GM23338 (cell line): ENCODE data around the gene SBF2. TPM values are rescaled to one million over a fixed set of nuclear protein-coding genes. Genes with fewer than 3 reads are reported as not detected.

Experiments
- ATAC-seq: fragments of 200-7000 bp; cut with Tn5 transposase; 3 replicates; pipeline ENCODE4 v1.9.1; 2020
- DNase-seq: peaks from one replicate; pipeline ENCODE4 v3.0.0-alpha.2; 2015; ENCODE audit warnings: low spot score
- H2AFZ ChIP-seq: fragments of 200-600 bp; sonication (generic); 2 replicates; pipeline ENCODE4 v1.8.0; 2016; ENCODE audit warnings: antibody characterized with exemption, mild to moderate bottlenecking, moderate library complexity
- H3F3A ChIP-seq: fragments of 200-600 bp; sonication (generic); replicated peaks from 2 replicates; pipeline ENCODE4 v1.8.0; 2017; ENCODE audit warnings: antibody characterized with exemption, mixed run types, low read depth
- H3K27ac ChIP-seq: fragments of 200-600 bp; sonication (generic); 2 replicates; pipeline ENCODE4 v1.6.1; 2016; ENCODE audit warnings: low read depth
- H3K27me3 ChIP-seq: fragments of 200-600 bp; sonication (generic); 2 replicates; pipeline ENCODE4 v1.8.0; 2016; ENCODE audit warnings: mild to moderate bottlenecking, mixed run types, moderate library complexity; ENCODE audit not compliant: insufficient read depth
- H3K36me3 ChIP-seq: fragments of 200-600 bp; sonication (generic); 2 replicates; pipeline ENCODE4 v1.8.0; 2016; ENCODE audit warnings: mild to moderate bottlenecking; ENCODE audit not compliant: insufficient read depth
- H3K4me1 ChIP-seq: fragments of 200-600 bp; sonication (generic); 2 replicates; pipeline ENCODE4 v1.8.0; 2016; ENCODE audit warnings: mild to moderate bottlenecking, moderate library complexity; ENCODE audit not compliant: insufficient read depth
- H3K4me2 ChIP-seq: fragments of 200-600 bp; sonication (generic); 2 replicates; pipeline ENCODE4 v1.7.1; 2017; ENCODE audit warnings: mixed run types
- H3K4me3 ChIP-seq: fragments of 200-600 bp; sonication (generic); 2 replicates; pipeline ENCODE4 v1.6.1; 2016; ENCODE audit warnings: mixed run types
- H3K79me2 ChIP-seq: fragments of 200-600 bp; sonication (generic); replicated peaks from 2 replicates; pipeline ENCODE4 v1.8.0; 2017; ENCODE audit warnings: mild to moderate bottlenecking; ENCODE audit not compliant: insufficient read depth
- H3K9me2 ChIP-seq: fragments of 200-600 bp; sonication (generic); 2 replicates; pipeline ENCODE4 v1.8.0; 2017; ENCODE audit not compliant: insufficient read depth
- H4K20me1 ChIP-seq: fragments of 200-600 bp; sonication (generic); replicated peaks from 2 replicates; pipeline ENCODE4 v1.8.0; 2017; ENCODE audit warnings: mild to moderate bottlenecking; ENCODE audit not compliant: insufficient read depth
- H3K27ac Mint-ChIP-seq: 2 replicates; pipeline ENCODE4 v1.8.0; 2020; ENCODE audit warnings: inconsistent platforms, mild to moderate bottlenecking, moderate library complexity, mixed read lengths
- H3K27me3 Mint-ChIP-seq: 3 replicates; pipeline ENCODE4 v1.8.0; 2022; ENCODE audit warnings: low read depth, mild to moderate bottlenecking, moderate library complexity, mixed read lengths, inconsistent platforms; ENCODE audit not compliant: insufficient read depth, poor library complexity
- H3K36me3 Mint-ChIP-seq: 3 replicates; pipeline ENCODE4 v1.8.0; 2021; ENCODE audit warnings: low read depth, mild to moderate bottlenecking, inconsistent platforms, moderate library complexity, mixed read lengths
- H3K4me1 Mint-ChIP-seq: 3 replicates; pipeline ENCODE4 v1.8.0; 2020; ENCODE audit warnings: mild to moderate bottlenecking, inconsistent platforms, mixed read lengths
- H3K4me3 Mint-ChIP-seq: 3 replicates; pipeline ENCODE4 v1.8.0; 2021; ENCODE audit warnings: moderate library complexity, mild to moderate bottlenecking, inconsistent platforms, mixed read lengths
- H3K9me3 Mint-ChIP-seq: 3 replicates; pipeline ENCODE4 v1.8.0; 2020; ENCODE audit warnings: moderate library complexity, mild to moderate bottlenecking, inconsistent platforms, mixed read lengths
- CREB1 ChIP-seq: fragments of 250-450 bp; sonication (Bioruptor Pico); IDR thresholded peaks from 2 replicates; pipeline ENCODE4 v1.5.0; 2020; ENCODE audit warnings: low read depth, mild to moderate bottlenecking, moderate library complexity
- EZH2 ChIP-seq: fragments of 200-600 bp; sonication (generic); IDR thresholded peaks from one replicate; pipeline ENCODE4 v1.8.0; 2017; ENCODE audit warnings: antibody characterized with exemption, mild to moderate bottlenecking, low read depth; ENCODE audit not compliant: unreplicated experiment
- JUNB ChIP-seq: IDR thresholded peaks from one replicate; pipeline ENCODE4 v1.6.1; 2016; ENCODE audit warnings: antibody characterized with exemption; ENCODE audit not compliant: unreplicated experiment
- STAT1 ChIP-seq: IDR thresholded peaks from one replicate; pipeline ENCODE4 v1.6.1; 2016; ENCODE audit warnings: antibody characterized with exemption; ENCODE audit not compliant: unreplicated experiment
- ZNF114 ChIP-seq: fragments of 250-450 bp; sonication (Bioruptor Pico); IDR thresholded peaks from 2 replicates; pipeline ENCODE4 v1.5.0; 2020; ENCODE audit warnings: mild to moderate bottlenecking, moderate library complexity
- ZNF462 ChIP-seq: fragments of 250-450 bp; sonication (Bioruptor Pico); IDR thresholded peaks from 2 replicates; pipeline ENCODE4 v1.5.0; 2020; ENCODE audit warnings: mild to moderate bottlenecking, moderate library complexity
- polyA plus RNA-seq: library from polyadenylated mRNA; unstranded; fragments of >200 nt; fragmentation: Nextera tagmentation; extraction: Ambion mirVana; gene quantifications from 2 replicates; pipeline ENCODE4 v1.2.1, GENCODE V29; 2016
- total RNA-seq: library from RNA; depleted of rRNA; stranded (reverse); fragments of >200 nt; shearing (Covaris generic); gene quantifications from 2 replicates; pipeline ENCODE4 v1.2.3, GENCODE V29; 2014

The SBF2 gene
- total and polyA plus RNA-seq, 2 experiments from 2014 or later: 25.6 to 53.5 TPM

GRCh38 chr11:10012068-10012467 is 282.0 kb downstream of the SBF2 start (continued):
- TF ChIP-seq ZNF462 (CRISPR knock-in tag) (no peak), STAT1 (no peak), JUNB (no peak)

GRCh38 chr11:10005955-10006525 is 288.0 kb downstream of the SBF2 start:
- H3K9me2 ChIP-seq: no peaks in the 10 kb centered on the region
- H4K20me1 ChIP-seq: no peaks in the 10 kb centered on the region
- Mint-ChIP-seq H3K4me1 (peaks cover 14% of the 10 kb centered on the region), H3K27ac (no peak overlapping the region), H3K36me3 (peaks cover 54% of the 10 kb centered on the region), H3K4me3 (no peak overlapping the region), H3K9me3 (peaks cover 46% of the 10 kb centered on the region), H3K27me3 (no peaks in the 10 kb centered on the region)
- H3K36me3 ChIP-seq: peaks cover 3% of the 10 kb centered on the region; the same call in 1 of the 2 replicates
- peaks cover 14% of the 10 kb centered on the region for H3K4me1 ChIP-seq
- no peak for TF ChIP-seq CREB1 (CRISPR knock-in tag)
- TF ChIP-seq ZNF114 (CRISPR knock-in tag): no peak
- TF ChIP-seq STAT1: no peak
- TF ChIP-seq EZH2: no peak
- no peaks in the 10 kb centered on the region for H3K79me2 ChIP-seq
- 0 out of 2 replicates have a peak overlapping the region, but pooled peaks have one; percentile 59 for H3K27ac ChIP-seq
- H3K27me3 ChIP-seq: no peaks in the 10 kb centered on the region
- no peak overlapping the region for H3K4me2 ChIP-seq
- H2AFZ ChIP-seq: no peak overlapping the region
- DNase-seq: no peak
- H3F3A ChIP-seq: no peaks in the 10 kb centered on the region
- H3K4me3 ChIP-seq: no peak overlapping the region
- ATAC-seq: no peak
